Tibial artery (tissue), 4 donors: ENCODE data around the gene CERCAM.

ENCODE experiments used
- DNase-seq, 2 donors: peaks; one replicate each; pipeline ENCODE4 v3.0.0-alpha.2; 2019
- H3K27ac ChIP-seq, 2 donors: fragments of 200-600 bp; sonication (generic) in 1 of 2; 1 replicate in 1 of 2; 2 replicates in 1 of 2; pipeline ENCODE4 v1.5.1; 2018 to 2019; ENCODE audit warnings: mild to moderate bottlenecking in 1 of 2
- H3K27me3 ChIP-seq, 2 donors: fragments of 200-600 bp; sonication (generic) in 1 of 2; one replicate each; pipeline versions ENCODE4 v1.5.1 to v1.6.0; 2016 to 2019
- H3K36me3 ChIP-seq, 3 donors: fragments of 200-600 bp; sonication (generic) in 2 of 3; one replicate each; pipeline ENCODE4 v1.5.1; 2016 to 2019; ENCODE audit warnings: mild to moderate bottlenecking in 2 of 3
- H3K4me1 ChIP-seq, 4 donors: fragments of 200-600 bp; sonication (generic) in 2 of 4; 1 replicate in 3 of 4; 2 replicates in 1 of 4; pipeline ENCODE4 v1.5.1; 2016 to 2019
- H3K4me3 ChIP-seq, 2 donors: fragments of 200-600 bp; sonication (generic) in 1 of 2; 1 replicate in 1 of 2; 2 replicates in 1 of 2; pipeline ENCODE4 v1.5.1; 2018 to 2019; ENCODE audit warnings: mild to moderate bottlenecking in 2 of 2
- H3K9me3 ChIP-seq, 3 donors: fragments of 200-600 bp; sonication (generic) in 1 of 3; one replicate each; pipeline ENCODE4 v1.5.1; 2016 to 2019
- intact Hi-C: fragments of 100-400 bp; cut with DNase I; formaldehyde crosslinking; loops from one replicate; pipeline ENCODE4 v1.15.0; 2023; ENCODE audit warnings: low total_unique reads
- TF ChIP-seq, protein P1 (sequence below), 2 experiments: fragments of 200-600 bp in 1 of 2; fragments of 450-650 bp in 1 of 2; IDR thresholded peaks; one replicate each; pipeline ENCODE4 v1.5.1; 2017 to 2019; ENCODE audit warnings: antibody characterized with exemption in 2 of 2, mild to moderate bottlenecking in 1 of 2, moderate library complexity in 1 of 2

Gene CERCAM, protein sequence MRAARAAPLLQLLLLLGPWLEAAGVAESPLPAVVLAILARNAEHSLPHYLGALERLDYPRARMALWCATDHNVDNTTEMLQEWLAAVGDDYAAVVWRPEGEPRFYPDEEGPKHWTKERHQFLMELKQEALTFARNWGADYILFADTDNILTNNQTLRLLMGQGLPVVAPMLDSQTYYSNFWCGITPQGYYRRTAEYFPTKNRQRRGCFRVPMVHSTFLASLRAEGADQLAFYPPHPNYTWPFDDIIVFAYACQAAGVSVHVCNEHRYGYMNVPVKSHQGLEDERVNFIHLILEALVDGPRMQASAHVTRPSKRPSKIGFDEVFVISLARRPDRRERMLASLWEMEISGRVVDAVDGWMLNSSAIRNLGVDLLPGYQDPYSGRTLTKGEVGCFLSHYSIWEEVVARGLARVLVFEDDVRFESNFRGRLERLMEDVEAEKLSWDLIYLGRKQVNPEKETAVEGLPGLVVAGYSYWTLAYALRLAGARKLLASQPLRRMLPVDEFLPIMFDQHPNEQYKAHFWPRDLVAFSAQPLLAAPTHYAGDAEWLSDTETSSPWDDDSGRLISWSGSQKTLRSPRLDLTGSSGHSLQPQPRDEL

DNA sequence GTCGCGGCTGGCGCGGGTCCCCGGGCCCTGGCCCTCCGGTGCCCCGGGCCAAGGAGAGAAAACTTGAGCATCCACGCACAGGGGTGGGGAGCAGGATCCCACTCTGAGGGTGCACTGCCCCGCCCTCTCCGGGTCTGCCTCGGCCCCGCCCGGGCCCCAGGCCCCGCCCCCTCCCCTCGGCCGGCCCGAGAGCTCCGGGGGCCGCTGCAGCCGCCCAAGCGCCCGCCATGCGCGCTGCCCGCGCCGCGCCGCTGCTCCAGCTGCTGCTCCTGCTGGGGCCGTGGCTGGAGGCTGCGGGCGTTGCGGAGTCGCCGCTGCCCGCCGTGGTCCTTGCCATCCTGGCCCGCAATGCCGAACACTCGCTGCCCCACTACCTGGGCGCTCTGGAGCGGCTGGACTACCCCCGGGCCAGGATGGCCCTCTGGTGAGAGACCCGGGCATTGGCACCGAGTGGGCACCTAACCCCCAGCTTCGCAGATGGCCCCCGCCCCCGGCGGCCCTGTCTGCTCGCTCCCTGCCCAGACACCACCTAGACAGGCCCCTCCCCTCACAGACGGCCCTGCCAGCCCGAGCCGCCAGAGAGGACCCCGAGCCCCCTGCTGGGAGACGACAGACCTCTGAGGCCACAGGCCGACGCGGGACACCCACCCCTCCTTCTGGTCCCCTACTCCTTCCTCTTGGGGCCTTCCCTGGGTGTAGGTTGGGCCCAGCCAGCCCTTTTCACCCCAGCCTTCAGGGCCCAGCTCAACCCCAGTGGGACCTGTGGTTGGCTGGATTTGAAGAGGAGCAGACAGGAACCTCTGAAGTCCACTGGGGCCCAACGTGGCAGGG, at the start of gene CERCAM:
CERCAM (plus strand) TSS at position 207 of the 831 bp plus-strand sequence; CDS start at position 228, 21 bp downstream.
- no peaks in the 10 kb centered on the region for H3K9me3 ChIP-seq
- peaks cover 0 to 22% (median 8%) of the 10 kb centered on the region in 3 donors for H3K36me3 ChIP-seq
- TF ChIP-seq, protein P1, sequence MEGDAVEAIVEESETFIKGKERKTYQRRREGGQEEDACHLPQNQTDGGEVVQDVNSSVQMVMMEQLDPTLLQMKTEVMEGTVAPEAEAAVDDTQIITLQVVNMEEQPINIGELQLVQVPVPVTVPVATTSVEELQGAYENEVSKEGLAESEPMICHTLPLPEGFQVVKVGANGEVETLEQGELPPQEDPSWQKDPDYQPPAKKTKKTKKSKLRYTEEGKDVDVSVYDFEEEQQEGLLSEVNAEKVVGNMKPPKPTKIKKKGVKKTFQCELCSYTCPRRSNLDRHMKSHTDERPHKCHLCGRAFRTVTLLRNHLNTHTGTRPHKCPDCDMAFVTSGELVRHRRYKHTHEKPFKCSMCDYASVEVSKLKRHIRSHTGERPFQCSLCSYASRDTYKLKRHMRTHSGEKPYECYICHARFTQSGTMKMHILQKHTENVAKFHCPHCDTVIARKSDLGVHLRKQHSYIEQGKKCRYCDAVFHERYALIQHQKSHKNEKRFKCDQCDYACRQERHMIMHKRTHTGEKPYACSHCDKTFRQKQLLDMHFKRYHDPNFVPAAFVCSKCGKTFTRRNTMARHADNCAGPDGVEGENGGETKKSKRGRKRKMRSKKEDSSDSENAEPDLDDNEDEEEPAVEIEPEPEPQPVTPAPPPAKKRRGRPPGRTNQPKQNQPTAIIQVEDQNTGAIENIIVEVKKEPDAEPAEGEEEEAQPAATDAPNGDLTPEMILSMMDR (IDR thresholded peaks at IDR 0.05) = no peak
- peaks cover 0 to 26% (median 24%) of the 10 kb centered on the region in 4 donors for H3K4me1 ChIP-seq
- peak within 1 kb of the TSS; percentile 80 to 99 for H3K4me3 ChIP-seq
- intact Hi-C loops = no loop called here
- H3K27ac ChIP-seq = peak within 1 kb of the TSS; percentile 80 to 81
- DNase-seq = peak; percentile 38 to 80
- peaks cover 0 to 22% of the 10 kb centered on the region in 2 donors for H3K27me3 ChIP-seq

DNA sequence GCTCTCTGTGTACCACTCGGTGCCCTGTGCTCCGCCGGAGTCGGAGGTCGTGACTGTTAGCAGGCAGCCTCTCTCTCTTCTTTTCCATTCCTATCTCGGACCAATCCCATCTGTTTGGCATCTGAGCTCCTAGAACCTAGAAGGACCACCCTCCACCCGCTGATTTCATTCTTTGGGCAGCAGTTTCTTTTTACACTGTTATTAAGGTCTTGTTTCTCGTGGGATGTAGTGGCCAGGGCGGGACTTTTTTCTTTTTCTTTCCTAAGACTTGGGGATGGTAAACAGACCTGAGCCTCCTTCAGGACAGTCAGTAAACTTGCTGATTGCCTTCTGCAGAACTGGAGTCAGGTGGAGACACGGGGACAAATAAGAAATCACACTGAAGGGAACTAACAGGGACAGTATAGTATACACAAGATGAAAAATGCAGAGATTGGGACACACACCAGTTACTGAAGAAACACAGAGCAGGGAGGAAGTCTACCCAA, 49.0 kb upstream of the CERCAM start:
- intact Hi-C loops = no loop called here
- H3K27me3 ChIP-seq = no peaks in the 10 kb centered on the region
- H3K4me1 ChIP-seq = peaks cover 0 to 29% (median 18%) of the 10 kb centered on the region in 4 donors

GRCh38 chr9:128372188-128372641, 48.4 kb upstream of the CERCAM start:
- Histone ChIP-seq H3K4me1 (peaks cover 0 to 29% (median 18%) of the 10 kb centered on the region in 4 donors), H3K9me3 (no peaks in the 10 kb centered on the region), H3K27ac (peak overlapping the region in 1 of 2 donors; percentile 90), H3K4me3 (peak overlapping the region; percentile 60 to 92), H3K27me3 (no peaks in the 10 kb centered on the region), H3K36me3 (peaks cover 0 to 33% (median 8%) of the 10 kb centered on the region in 3 donors)
- no peak for DNase-seq
- intact Hi-C loops = no loop called here
- TF ChIP-seq, protein P1 (IDR thresholded peaks at IDR 0.05) = no peak

More for the DNA sequence above, 49.0 kb upstream of the CERCAM start:
- Histone ChIP-seq H3K27ac (peak overlapping the region; percentile 88 to 90), H3K4me3 (peak overlapping the region; percentile 60 to 92), H3K36me3 (peaks cover 0 to 33% (median 8%) of the 10 kb centered on the region in 3 donors), H3K9me3 (no peaks in the 10 kb centered on the region)
- TF ChIP-seq, protein P1 (IDR thresholded peaks at IDR 0.05) = no peak
- DNase-seq = no peak

DNA sequence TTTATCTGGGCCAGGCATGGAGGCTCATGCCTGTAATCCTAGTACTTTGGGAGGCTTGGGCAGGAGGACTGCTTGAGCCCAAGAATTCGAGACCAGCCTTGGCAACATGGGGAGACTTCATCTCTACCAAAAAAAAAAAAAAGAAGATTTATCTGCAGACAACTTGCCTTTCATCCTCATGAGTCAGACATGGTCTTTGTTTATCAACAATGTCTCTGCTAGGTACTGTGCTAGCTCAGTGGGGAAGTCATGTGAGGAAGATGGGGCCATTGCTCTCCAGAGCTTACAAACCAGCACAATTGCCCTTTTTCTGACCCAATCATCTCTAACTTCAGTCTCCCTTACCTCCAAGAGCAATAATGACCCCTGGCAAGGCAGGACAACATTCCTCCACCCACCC, 47.9 kb upstream of the CERCAM start:
- H3K27ac ChIP-seq = no peak overlapping the region
- H3K4me3 ChIP-seq = no peak overlapping the region
- DNase-seq = no peak

More for the DNA sequence above, 47.9 kb upstream of the CERCAM start:
- intact Hi-C loops = no loop called here
- TF ChIP-seq, protein P1 (IDR thresholded peaks at IDR 0.05) = no peak
- peaks cover 0 to 29% (median 18%) of the 10 kb centered on the region in 4 donors for H3K4me1 ChIP-seq
- no peaks in the 10 kb centered on the region for H3K9me3 ChIP-seq
- H3K36me3 ChIP-seq = peaks cover under 1 to 34% (median 8%) of the 10 kb centered on the region in 3 donors
- no peaks in the 10 kb centered on the region for H3K27me3 ChIP-seq
